Measurements from ENCODE around the gene PRSS2.
"Not testable (repeated sequence)": the region's sequence is repeated elsewhere in the genome, so short reads cannot be mapped to it uniquely, and the experiment has no call there.

Gene PRSS2

DNA sequence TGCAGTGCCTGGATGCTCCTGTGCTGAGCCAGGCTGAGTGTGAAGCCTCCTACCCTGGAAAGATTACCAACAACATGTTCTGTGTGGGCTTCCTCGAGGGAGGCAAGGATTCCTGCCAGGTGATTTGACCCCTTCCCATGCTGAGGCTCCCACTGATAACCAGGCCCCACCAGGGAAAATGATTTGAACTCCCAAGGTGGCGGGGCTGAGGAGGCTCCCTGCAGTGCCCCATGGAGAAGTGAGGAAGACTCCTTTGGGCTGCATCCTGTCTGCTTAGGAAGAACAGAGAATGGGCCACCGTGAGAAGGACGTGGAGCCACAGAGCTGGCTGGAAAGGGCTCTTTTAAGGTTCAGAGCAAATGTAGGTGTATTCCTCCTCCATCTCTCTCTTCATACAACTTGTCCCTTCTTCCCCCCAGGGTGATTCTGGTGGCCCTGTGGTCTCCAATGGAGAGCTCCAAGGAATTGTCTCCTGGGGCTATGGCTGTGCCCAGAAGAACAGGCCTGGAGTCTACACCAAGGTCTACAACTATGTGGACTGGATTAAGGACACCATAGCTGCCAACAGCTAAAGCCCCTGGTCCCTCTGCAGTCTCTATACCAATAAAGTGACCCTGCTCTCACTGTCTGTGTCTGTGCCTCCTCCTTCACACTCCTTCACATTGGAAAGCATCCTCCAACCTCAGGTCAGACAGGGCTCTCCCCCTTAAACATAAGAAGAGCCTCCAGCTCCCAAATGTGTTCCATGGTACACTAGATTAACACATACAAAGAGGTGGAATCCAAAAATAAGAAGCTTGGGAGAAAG is 3.4 kb downstream of the PRSS2 start:
- Histone ChIP-seq H3K4me1 (ENCODE audit: control insufficient read depth in 2 of 2, insufficient read depth in 2 of 2, low read length in 2 of 2) (no peaks in the 10 kb centered on the region), H3K4me3 (ENCODE audit: low read length in 2 of 2) (no peak overlapping the region), H3K9me3 (ENCODE audit: control insufficient read depth in 2 of 2, low read length in 2 of 2) (no peaks in the 10 kb centered on the region), H3K36me3 (ENCODE audit: control insufficient read depth in 2 of 2, insufficient read depth in 2 of 2, low read length in 2 of 2) (no peaks in the 10 kb centered on the region), H3K27me3 (ENCODE audit: control insufficient read depth in 2 of 2, insufficient read depth in 2 of 2, low read length in 2 of 2) (no peaks in the 10 kb centered on the region), H3K27ac (ENCODE audit: low read depth in 2 of 2, low read length in 2 of 2) (no peak overlapping the region), H3K9ac (ENCODE audit: low read depth in 1 of 2, low read length in 2 of 2) (no peak overlapping the region)

DNA sequence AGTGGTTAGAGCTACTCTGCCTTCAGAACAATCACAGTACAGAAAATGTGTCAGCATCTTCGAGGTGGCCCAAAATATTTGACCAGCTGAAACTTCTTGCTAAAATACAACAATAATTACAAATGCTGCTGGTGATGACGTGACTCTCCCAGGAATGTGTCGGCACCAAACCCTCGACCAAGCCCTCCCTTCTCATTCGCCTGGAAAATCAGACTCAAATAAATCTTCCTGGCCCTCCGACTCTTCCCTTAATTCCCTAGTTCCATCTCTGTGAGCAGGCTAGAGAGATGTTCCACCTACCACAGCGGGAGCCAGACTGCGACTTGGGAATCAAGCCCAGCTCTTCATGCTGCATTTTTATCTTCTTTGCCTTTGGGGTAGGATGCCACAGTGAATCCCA is 4.1 kb downstream of the PRSS2 start:
- Histone ChIP-seq H3K4me3 (ENCODE audit: low read length in 2 of 2) (no peak overlapping the region), H3K9ac (ENCODE audit: low read depth in 1 of 2, low read length in 2 of 2) (no peak overlapping the region), H3K27ac (ENCODE audit: low read depth in 2 of 2, low read length in 2 of 2) (no peak overlapping the region), H3K36me3 (ENCODE audit: control insufficient read depth in 2 of 2, insufficient read depth in 2 of 2, low read length in 2 of 2) (no peaks in the 10 kb centered on the region), H3K4me1 (ENCODE audit: control insufficient read depth in 2 of 2, insufficient read depth in 2 of 2, low read length in 2 of 2) (no peaks in the 10 kb centered on the region), H3K9me3 (ENCODE audit: control insufficient read depth in 2 of 2, low read length in 2 of 2) (no peaks in the 10 kb centered on the region), H3K27me3 (ENCODE audit: control insufficient read depth in 2 of 2, insufficient read depth in 2 of 2, low read length in 2 of 2) (no peaks in the 10 kb centered on the region)

GRCh38 chr7:142775351-142776115 is 4.8 kb downstream of the PRSS2 start:
- not testable (repeated sequence) for H3K36me3 ChIP-seq (ENCODE audit: control insufficient read depth in 2 of 2, insufficient read depth in 2 of 2, low read length in 2 of 2); H3K9me3 ChIP-seq (ENCODE audit: control insufficient read depth in 2 of 2, low read length in 2 of 2); H3K27me3 ChIP-seq (ENCODE audit: control insufficient read depth in 2 of 2, insufficient read depth in 2 of 2, low read length in 2 of 2); H3K27ac ChIP-seq (ENCODE audit: low read depth in 2 of 2, low read length in 2 of 2); H3K4me3 ChIP-seq (ENCODE audit: low read length in 2 of 2); H3K9ac ChIP-seq (ENCODE audit: low read depth in 1 of 2, low read length in 2 of 2); H3K4me1 ChIP-seq (ENCODE audit: control insufficient read depth in 2 of 2, insufficient read depth in 2 of 2, low read length in 2 of 2)

DNA sequence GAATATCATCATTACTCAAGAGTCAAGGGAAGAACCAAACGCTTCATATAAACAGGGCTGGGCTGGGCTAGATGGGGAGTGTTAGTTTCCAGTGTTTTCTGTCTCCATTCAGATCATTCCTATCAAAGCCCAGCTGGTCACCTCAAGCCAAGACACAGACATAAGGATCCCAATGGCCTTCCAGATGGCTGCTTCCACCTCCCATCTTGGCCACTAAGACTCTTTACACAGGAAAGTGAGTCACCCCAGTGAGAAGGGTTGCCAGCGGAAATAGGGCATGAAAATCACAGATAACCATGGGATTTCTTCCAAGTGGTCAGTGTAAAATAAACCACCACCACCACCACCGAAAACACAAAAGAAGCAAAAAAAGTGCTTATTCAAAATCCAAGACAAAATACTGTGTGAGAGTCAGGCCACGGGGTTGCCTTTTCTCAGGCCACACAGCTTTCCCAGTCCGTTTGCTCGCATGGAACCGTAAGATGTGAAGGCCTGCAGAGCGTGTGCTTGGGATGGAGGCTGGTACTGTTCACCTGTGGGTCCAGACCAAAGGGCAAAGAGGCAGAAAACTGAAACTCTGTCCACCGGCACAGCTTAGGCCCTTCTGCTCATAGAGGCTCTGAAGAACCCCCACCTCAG is 5.6 kb downstream of the PRSS2 start:
- Histone ChIP-seq H3K27ac (ENCODE audit: low read depth in 2 of 2, low read length in 2 of 2) (no peak overlapping the region), H3K9me3 (ENCODE audit: control insufficient read depth in 2 of 2, low read length in 2 of 2) (no peaks in the 10 kb centered on the region), H3K27me3 (ENCODE audit: control insufficient read depth in 2 of 2, insufficient read depth in 2 of 2, low read length in 2 of 2) (no peaks in the 10 kb centered on the region), H3K4me3 (ENCODE audit: low read length in 2 of 2) (no peak overlapping the region), H3K9ac (ENCODE audit: low read depth in 1 of 2, low read length in 2 of 2) (no peak overlapping the region), H3K4me1 (ENCODE audit: control insufficient read depth in 2 of 2, insufficient read depth in 2 of 2, low read length in 2 of 2) (no peaks in the 10 kb centered on the region), H3K36me3 (ENCODE audit: control insufficient read depth in 2 of 2, insufficient read depth in 2 of 2, low read length in 2 of 2) (no peaks in the 10 kb centered on the region)

GRCh38 chr7:142776845-142777225 is 6.1 kb downstream of the PRSS2 start:
- not testable (repeated sequence) for H3K9ac ChIP-seq (ENCODE audit: low read depth in 1 of 2, low read length in 2 of 2); H3K27ac ChIP-seq (ENCODE audit: low read depth in 2 of 2, low read length in 2 of 2); H3K4me3 ChIP-seq (ENCODE audit: low read length in 2 of 2); H3K4me1 ChIP-seq (ENCODE audit: control insufficient read depth in 2 of 2, insufficient read depth in 2 of 2, low read length in 2 of 2); H3K36me3 ChIP-seq (ENCODE audit: control insufficient read depth in 2 of 2, insufficient read depth in 2 of 2, low read length in 2 of 2); H3K27me3 ChIP-seq (ENCODE audit: control insufficient read depth in 2 of 2, insufficient read depth in 2 of 2, low read length in 2 of 2); H3K9me3 ChIP-seq (ENCODE audit: control insufficient read depth in 2 of 2, low read length in 2 of 2)

DNA sequence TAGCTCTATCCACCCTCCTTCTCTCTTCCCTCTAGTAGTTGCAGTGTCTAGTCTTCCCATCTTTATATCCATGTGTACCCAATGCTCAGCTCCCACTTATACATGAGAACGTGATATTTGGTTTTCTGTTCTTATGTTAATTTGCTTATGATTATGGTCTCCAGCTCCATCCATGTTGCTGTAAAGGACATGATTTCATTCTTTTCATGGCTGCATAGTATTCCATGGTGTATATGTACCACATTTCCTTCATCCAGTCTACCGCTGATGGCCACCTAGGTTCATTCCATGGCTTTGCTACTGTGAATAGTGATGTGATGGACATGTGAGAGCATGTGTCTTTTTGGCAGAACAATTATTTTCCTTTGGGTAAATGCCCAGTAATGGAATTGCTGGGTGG is 6.5 kb downstream of the PRSS2 start:
- Histone ChIP-seq H3K4me3 (ENCODE audit: low read length in 2 of 2) (no peak overlapping the region), H3K36me3 (ENCODE audit: control insufficient read depth in 2 of 2, insufficient read depth in 2 of 2, low read length in 2 of 2) (no peaks in the 10 kb centered on the region), H3K4me1 (ENCODE audit: control insufficient read depth in 2 of 2, insufficient read depth in 2 of 2, low read length in 2 of 2) (no peaks in the 10 kb centered on the region), H3K9ac (ENCODE audit: low read depth in 1 of 2, low read length in 2 of 2) (no peak overlapping the region), H3K9me3 (ENCODE audit: control insufficient read depth in 2 of 2, low read length in 2 of 2) (no peaks in the 10 kb centered on the region), H3K27me3 (ENCODE audit: control insufficient read depth in 2 of 2, insufficient read depth in 2 of 2, low read length in 2 of 2) (no peaks in the 10 kb centered on the region), H3K27ac (ENCODE audit: low read depth in 2 of 2, low read length in 2 of 2) (no peak overlapping the region)

DNA sequence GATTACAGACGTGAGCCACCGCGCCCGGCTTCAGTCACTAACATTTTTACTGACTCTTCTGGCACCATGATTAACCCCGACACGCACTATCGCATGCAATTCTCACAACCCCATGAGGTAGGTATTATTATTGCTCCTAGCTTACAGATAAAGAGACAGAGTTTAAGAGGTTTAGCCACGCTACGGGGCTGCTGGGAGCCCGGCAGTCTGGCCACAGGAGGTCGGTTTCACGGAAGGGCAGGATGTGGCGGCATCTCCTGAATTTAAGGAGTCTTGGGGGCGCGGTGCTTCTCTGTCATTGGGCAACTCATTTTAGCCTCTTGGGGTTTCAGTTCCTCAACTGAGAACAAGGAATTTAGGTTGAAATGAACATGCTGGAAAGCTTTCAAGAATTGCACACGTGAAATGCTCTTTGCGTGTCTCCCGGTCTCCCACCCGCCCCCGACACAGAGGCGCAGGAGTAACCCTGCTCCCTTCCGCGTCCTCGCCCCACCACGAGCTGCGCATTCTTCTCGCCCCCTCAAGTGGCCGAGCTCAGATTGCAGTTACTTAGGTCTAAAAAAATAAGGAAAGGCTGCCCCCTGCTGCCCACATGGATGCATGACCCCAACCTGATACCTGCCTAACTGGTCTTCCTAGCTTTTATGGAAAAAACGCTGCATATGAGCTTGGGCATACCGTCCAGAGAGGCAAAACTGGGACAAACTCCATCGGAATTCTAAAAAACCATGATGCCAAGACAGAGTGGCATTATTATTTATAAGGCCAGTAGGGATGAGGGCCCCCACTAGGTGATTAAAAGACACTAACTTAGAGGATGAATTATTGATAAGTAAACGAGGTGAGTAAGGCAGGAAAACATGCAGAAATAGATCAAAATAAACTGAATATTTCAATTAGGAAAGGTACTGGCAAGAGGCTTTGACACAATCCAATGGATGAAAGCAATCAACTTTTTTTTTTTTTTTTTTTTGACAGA is 12.4 kb downstream of the PRSS2 start:
- Histone ChIP-seq H3K4me3 (ENCODE audit: low read length in 2 of 2) (peak overlapping the region; percentile 1 to 53), H3K4me1 (ENCODE audit: control insufficient read depth in 2 of 2, insufficient read depth in 2 of 2, low read length in 2 of 2) (no peaks in the 10 kb centered on the region), H3K27me3 (ENCODE audit: control insufficient read depth in 2 of 2, insufficient read depth in 2 of 2, low read length in 2 of 2) (no peaks in the 10 kb centered on the region), H3K9ac (ENCODE audit: low read depth in 1 of 2, low read length in 2 of 2) (no peak overlapping the region), H3K9me3 (ENCODE audit: control insufficient read depth in 2 of 2, low read length in 2 of 2) (no peaks in the 10 kb centered on the region), H3K36me3 (ENCODE audit: control insufficient read depth in 2 of 2, insufficient read depth in 2 of 2, low read length in 2 of 2) (no peaks in the 10 kb centered on the region), H3K27ac (ENCODE audit: low read depth in 2 of 2, low read length in 2 of 2) (no peak overlapping the region)

DNA sequence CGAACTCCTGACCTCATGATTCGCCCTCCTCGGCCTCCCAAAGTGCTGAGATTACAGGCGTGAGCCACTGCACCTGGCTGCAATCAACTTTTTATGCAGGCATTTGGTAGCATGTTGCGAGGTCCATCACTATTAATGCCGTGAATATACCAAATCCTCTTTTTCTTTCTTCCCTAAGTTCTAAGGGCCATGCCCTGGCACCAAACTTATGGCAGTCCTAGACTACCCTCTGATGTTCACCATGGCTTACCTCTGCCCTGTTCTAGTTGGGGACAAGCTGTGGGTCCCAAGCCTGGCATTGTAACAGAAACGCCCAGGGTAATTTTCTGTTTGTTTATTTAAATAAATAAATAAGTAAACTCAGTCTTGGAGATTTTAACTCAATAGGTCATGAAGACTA is 13.3 kb downstream of the PRSS2 start:
- no peak overlapping the region for H3K27ac ChIP-seq (ENCODE audit: low read depth in 2 of 2, low read length in 2 of 2)
- no peaks in the 10 kb centered on the region for H3K9me3 ChIP-seq (ENCODE audit: control insufficient read depth in 2 of 2, low read length in 2 of 2)
- H3K9ac ChIP-seq (ENCODE audit: low read depth in 1 of 2, low read length in 2 of 2): no peak overlapping the region
- no peaks in the 10 kb centered on the region for H3K36me3 ChIP-seq (ENCODE audit: control insufficient read depth in 2 of 2, insufficient read depth in 2 of 2, low read length in 2 of 2)
- no peaks in the 10 kb centered on the region for H3K27me3 ChIP-seq (ENCODE audit: control insufficient read depth in 2 of 2, insufficient read depth in 2 of 2, low read length in 2 of 2)
- no peak overlapping the region for H3K4me3 ChIP-seq (ENCODE audit: low read length in 2 of 2)
- H3K4me1 ChIP-seq (ENCODE audit: control insufficient read depth in 2 of 2, insufficient read depth in 2 of 2, low read length in 2 of 2): no peaks in the 10 kb centered on the region

GRCh38 chr7:142784716-142785115 is 13.9 kb downstream of the PRSS2 start:
- Histone ChIP-seq H3K9me3 (ENCODE audit: control insufficient read depth in 2 of 2, low read length in 2 of 2) (no peaks in the 10 kb centered on the region), H3K9ac (ENCODE audit: low read depth in 1 of 2, low read length in 2 of 2) (no peak overlapping the region), H3K27ac (ENCODE audit: low read depth in 2 of 2, low read length in 2 of 2) (no peak overlapping the region), H3K4me1 (ENCODE audit: control insufficient read depth in 2 of 2, insufficient read depth in 2 of 2, low read length in 2 of 2) (no peaks in the 10 kb centered on the region), H3K27me3 (ENCODE audit: control insufficient read depth in 2 of 2, insufficient read depth in 2 of 2, low read length in 2 of 2) (no peaks in the 10 kb centered on the region), H3K36me3 (ENCODE audit: control insufficient read depth in 2 of 2, insufficient read depth in 2 of 2, low read length in 2 of 2) (no peaks in the 10 kb centered on the region), H3K4me3 (ENCODE audit: low read length in 2 of 2) (no peak overlapping the region)
